Parathyroid adenoma (tissue), 2 donors: Measurements from ENCODE around the gene CAPZA2.

Experiments used
- H2AFZ ChIP-seq: fragments of 300-600 bp; sonication (generic); one replicate; pipeline ENCODE4 v1.7.0; 2017; ENCODE audit warnings: antibody characterized with exemption, mild to moderate bottlenecking
- H3K27ac ChIP-seq: fragments of 300-600 bp; sonication (generic); one replicate; pipeline ENCODE4 v1.7.0; 2017
- H3K27me3 ChIP-seq: fragments of 300-600 bp; sonication (generic); one replicate; pipeline ENCODE4 v1.7.0; 2017; ENCODE audit warnings: low read length; ENCODE audit not compliant: control insufficient read depth, insufficient read depth
- H3K36me3 ChIP-seq: fragments of 300-600 bp; sonication (generic); one replicate; pipeline ENCODE4 v1.7.0; 2017; ENCODE audit warnings: low read length; ENCODE audit not compliant: control insufficient read depth, insufficient read depth
- H3K4me1 ChIP-seq: fragments of 300-600 bp; sonication (generic); one replicate; pipeline ENCODE4 v1.7.0; 2017; ENCODE audit warnings: control low read depth
- H3K4me2 ChIP-seq: fragments of 300-600 bp; sonication (generic); one replicate; pipeline ENCODE4 v1.7.0; 2017; ENCODE audit warnings: low read length
- H3K4me3 ChIP-seq: fragments of 300-600 bp; sonication (generic); one replicate; pipeline ENCODE4 v1.7.0; 2017; ENCODE audit warnings: low read depth, low read length
- H3K79me2 ChIP-seq: fragments of 300-600 bp; sonication (generic); one replicate; pipeline ENCODE4 v1.7.0; 2017; ENCODE audit warnings: control low read depth
- H3K9ac ChIP-seq: fragments of 300-600 bp; sonication (generic); one replicate; pipeline ENCODE4 v1.7.0; 2017; ENCODE audit warnings: mild to moderate bottlenecking
- H3K9me3 ChIP-seq: fragments of 300-600 bp; sonication (generic); one replicate; pipeline ENCODE4 v1.7.0; 2017; ENCODE audit warnings: low read length; ENCODE audit not compliant: control insufficient read depth
- TF ChIP-seq, protein P1 (sequence below): fragments of 300-600 bp; sonication (generic); IDR thresholded peaks from one replicate; pipeline ENCODE4 v1.7.0; 2017; ENCODE audit warnings: antibody characterized with exemption, mild to moderate bottlenecking
- donor health status: primary hyperparathyroidism.

Gene CAPZA2

GRCh38 chr7:116871061-116871700 lies 8.8 kb downstream of the CAPZA2 start:
- TF ChIP-seq, protein P1, sequence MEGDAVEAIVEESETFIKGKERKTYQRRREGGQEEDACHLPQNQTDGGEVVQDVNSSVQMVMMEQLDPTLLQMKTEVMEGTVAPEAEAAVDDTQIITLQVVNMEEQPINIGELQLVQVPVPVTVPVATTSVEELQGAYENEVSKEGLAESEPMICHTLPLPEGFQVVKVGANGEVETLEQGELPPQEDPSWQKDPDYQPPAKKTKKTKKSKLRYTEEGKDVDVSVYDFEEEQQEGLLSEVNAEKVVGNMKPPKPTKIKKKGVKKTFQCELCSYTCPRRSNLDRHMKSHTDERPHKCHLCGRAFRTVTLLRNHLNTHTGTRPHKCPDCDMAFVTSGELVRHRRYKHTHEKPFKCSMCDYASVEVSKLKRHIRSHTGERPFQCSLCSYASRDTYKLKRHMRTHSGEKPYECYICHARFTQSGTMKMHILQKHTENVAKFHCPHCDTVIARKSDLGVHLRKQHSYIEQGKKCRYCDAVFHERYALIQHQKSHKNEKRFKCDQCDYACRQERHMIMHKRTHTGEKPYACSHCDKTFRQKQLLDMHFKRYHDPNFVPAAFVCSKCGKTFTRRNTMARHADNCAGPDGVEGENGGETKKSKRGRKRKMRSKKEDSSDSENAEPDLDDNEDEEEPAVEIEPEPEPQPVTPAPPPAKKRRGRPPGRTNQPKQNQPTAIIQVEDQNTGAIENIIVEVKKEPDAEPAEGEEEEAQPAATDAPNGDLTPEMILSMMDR = no peak
- H3K27ac ChIP-seq = no peak overlapping the region
- peaks cover 82% of the 10 kb centered on the region for H3K79me2 ChIP-seq
- peaks cover 22% of the 10 kb centered on the region for H3K4me1 ChIP-seq
- H3K4me3 ChIP-seq = no peak overlapping the region
- H3K27me3 ChIP-seq = no peaks in the 10 kb centered on the region
- no peak overlapping the region for H2AFZ ChIP-seq
- H3K9me3 ChIP-seq = no peaks in the 10 kb centered on the region
- H3K36me3 ChIP-seq = no peaks in the 10 kb centered on the region
- no peak overlapping the region for H3K9ac ChIP-seq
- no peak overlapping the region for H3K4me2 ChIP-seq

DNA sequence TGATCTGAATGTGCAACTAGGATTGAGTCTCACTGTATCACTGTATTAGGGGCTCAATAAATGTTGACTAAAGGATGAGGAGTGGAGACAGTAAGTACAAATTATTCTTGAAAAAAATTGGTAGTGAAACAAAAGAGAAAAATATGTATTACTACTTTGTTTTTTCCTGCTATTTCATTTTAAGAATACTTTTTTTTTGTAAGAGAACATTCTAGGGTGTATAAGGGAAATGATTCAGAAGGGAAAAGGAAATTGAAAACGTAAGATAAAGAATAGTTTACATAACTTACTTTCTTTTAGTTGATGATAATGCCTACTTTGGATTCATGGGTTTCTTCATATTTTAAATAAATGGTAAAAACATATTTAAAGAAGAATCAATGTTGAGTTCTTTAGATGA lies 9.6 kb downstream of the CAPZA2 start:
- peaks cover 79% of the 10 kb centered on the region for H3K79me2 ChIP-seq

GRCh38 chr7:116873619-116874018 lies 11.2 kb downstream of the CAPZA2 start:
- H3K4me2 ChIP-seq = no peak overlapping the region

More for the DNA sequence above, 9.6 kb downstream of the CAPZA2 start:
- Histone ChIP-seq H3K4me1 (peaks cover 30% of the 10 kb centered on the region), H3K4me2 (no peak overlapping the region), H3K27ac (no peak overlapping the region), H3K36me3 (no peaks in the 10 kb centered on the region), H3K4me3 (no peak overlapping the region), H2AFZ (no peak overlapping the region), H3K9ac (no peak overlapping the region), H3K27me3 (no peaks in the 10 kb centered on the region), H3K9me3 (no peaks in the 10 kb centered on the region)
- TF ChIP-seq, protein P1 = no peak

GRCh38 chr7:116876664-116877442 lies 14.5 kb downstream of the CAPZA2 start:
- H3K27ac ChIP-seq = no peak overlapping the region
- H3K4me3 ChIP-seq = no peak overlapping the region
- H3K4me1 ChIP-seq = peaks cover 29% of the 10 kb centered on the region
- H3K36me3 ChIP-seq = no peaks in the 10 kb centered on the region
- no peak overlapping the region for H3K9ac ChIP-seq
- no peaks in the 10 kb centered on the region for H3K27me3 ChIP-seq
- H2AFZ ChIP-seq = no peak overlapping the region
- H3K4me2 ChIP-seq = no peak overlapping the region
- H3K9me3 ChIP-seq = no peaks in the 10 kb centered on the region
- TF ChIP-seq, protein P1 = no peak
- H3K79me2 ChIP-seq = peaks cover 58% of the 10 kb centered on the region

More at GRCh38 chr7:116873619-116874018, 11.2 kb downstream of the CAPZA2 start:
- no peak overlapping the region for H2AFZ ChIP-seq
- no peak overlapping the region for H3K9ac ChIP-seq
- H3K79me2 ChIP-seq = peaks cover 77% of the 10 kb centered on the region
- H3K4me3 ChIP-seq = no peak overlapping the region
- H3K27ac ChIP-seq = no peak overlapping the region
- H3K36me3 ChIP-seq = no peaks in the 10 kb centered on the region
- no peaks in the 10 kb centered on the region for H3K27me3 ChIP-seq
- H3K9me3 ChIP-seq = no peaks in the 10 kb centered on the region
- TF ChIP-seq, protein P1 = no peak
- H3K4me1 ChIP-seq = peaks cover 36% of the 10 kb centered on the region
